ENCODE measurements around the gene BEND2.

DNA sequence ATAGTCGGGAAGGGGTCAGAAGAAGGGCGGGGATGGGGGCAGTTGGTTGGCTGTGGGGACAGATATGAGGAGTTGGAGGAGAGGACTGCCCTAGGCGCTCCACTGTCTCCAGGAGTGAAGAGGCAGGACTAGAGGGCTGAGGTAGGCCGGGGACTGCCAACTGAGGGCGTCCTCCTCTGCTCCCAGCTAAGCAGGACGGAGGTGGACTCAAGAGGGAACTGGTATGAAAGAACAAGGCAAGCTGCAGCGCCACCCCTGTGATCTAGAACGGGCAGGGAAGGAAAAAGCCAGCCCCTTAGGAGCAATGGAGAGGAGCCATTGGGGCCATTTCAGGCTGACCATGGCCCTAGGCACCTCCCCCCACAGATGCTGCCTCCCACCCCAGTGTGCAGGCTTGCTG is 14.0 kb downstream of the BEND2 start:
- TF ChIP-seq, protein P1, sequence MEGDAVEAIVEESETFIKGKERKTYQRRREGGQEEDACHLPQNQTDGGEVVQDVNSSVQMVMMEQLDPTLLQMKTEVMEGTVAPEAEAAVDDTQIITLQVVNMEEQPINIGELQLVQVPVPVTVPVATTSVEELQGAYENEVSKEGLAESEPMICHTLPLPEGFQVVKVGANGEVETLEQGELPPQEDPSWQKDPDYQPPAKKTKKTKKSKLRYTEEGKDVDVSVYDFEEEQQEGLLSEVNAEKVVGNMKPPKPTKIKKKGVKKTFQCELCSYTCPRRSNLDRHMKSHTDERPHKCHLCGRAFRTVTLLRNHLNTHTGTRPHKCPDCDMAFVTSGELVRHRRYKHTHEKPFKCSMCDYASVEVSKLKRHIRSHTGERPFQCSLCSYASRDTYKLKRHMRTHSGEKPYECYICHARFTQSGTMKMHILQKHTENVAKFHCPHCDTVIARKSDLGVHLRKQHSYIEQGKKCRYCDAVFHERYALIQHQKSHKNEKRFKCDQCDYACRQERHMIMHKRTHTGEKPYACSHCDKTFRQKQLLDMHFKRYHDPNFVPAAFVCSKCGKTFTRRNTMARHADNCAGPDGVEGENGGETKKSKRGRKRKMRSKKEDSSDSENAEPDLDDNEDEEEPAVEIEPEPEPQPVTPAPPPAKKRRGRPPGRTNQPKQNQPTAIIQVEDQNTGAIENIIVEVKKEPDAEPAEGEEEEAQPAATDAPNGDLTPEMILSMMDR (IDR thresholded peaks at IDR 0.05), result no peak
- TF ChIP-seq POLR2A (IDR thresholded peaks at IDR 0.05), result no peak

Data from testis (tissue), 2 donors.